GM12878 (cell line): ENCODE measurements around the gene RAPGEF1. TPM values are rescaled to one million over a fixed set of nuclear protein-coding genes. Genes with fewer than 3 reads are reported as not detected.
A peak's percentile ranks its signal among the peaks of the same experiment; 100 is the strongest.

Experiments
- BACH1 ChIP-seq: fragments of 450-650 bp; IDR thresholded peaks from 2 replicates; pipeline ENCODE4 v1.6.1; 2017; ENCODE audit warnings: mild to moderate bottlenecking, borderline replicate concordance
- EGR1 ChIP-seq, 2 experiments: IDR thresholded peaks; 1 replicate in 1 of 2; 2 replicates in 1 of 2; pipeline ENCODE4 v1.6.1; 2011 to 2012; ENCODE audit warnings: low read depth in 2 of 2, low read length in 2 of 2, borderline replicate concordance in 1 of 2, mild to moderate bottlenecking in 1 of 2, moderate library complexity in 1 of 2
- FOXK2 ChIP-seq: fragments of 450-650 bp; IDR thresholded peaks from 2 replicates; pipeline ENCODE4 v1.6.1; 2017; ENCODE audit warnings: mild to moderate bottlenecking, moderate library complexity
- HDAC2 ChIP-seq: fragments of 200-600 bp; sonication (generic); IDR thresholded peaks from 2 replicates; pipeline ENCODE4 v1.6.1; 2017
- KLF5 ChIP-seq: fragments of 450-650 bp; IDR thresholded peaks from 2 replicates; pipeline ENCODE4 v1.6.1; 2014; ENCODE audit warnings: mild to moderate bottlenecking; ENCODE audit not compliant: partially characterized antibody
- MEF2A ChIP-seq: IDR thresholded peaks from 2 replicates; pipeline ENCODE4 v1.6.1; 2011; ENCODE audit warnings: low read depth, mild to moderate bottlenecking, low read length, moderate library complexity; ENCODE audit not compliant: insufficient read depth
- MEF2B ChIP-seq: fragments of 450-650 bp; IDR thresholded peaks from 2 replicates; pipeline ENCODE4 v1.6.1; 2018; ENCODE audit warnings: mild to moderate bottlenecking, moderate library complexity; ENCODE audit not compliant: partially characterized antibody, poor library complexity, severe bottlenecking
- MYB ChIP-seq: fragments of 150-350 bp; IDR thresholded peaks from 2 replicates; pipeline ENCODE4 v1.6.1; 2014; ENCODE audit warnings: mild to moderate bottlenecking, low read depth, low read length, borderline replicate concordance
- NR2C1 ChIP-seq: fragments of 450-650 bp; IDR thresholded peaks from 2 replicates; pipeline ENCODE4 v1.6.1; 2017; ENCODE audit warnings: antibody characterized with exemption, mild to moderate bottlenecking, moderate library complexity
- NR2C2 ChIP-seq: IDR thresholded peaks from 2 replicates; pipeline ENCODE4 v1.6.1; 2011; ENCODE audit warnings: borderline replicate concordance, low read depth; ENCODE audit not compliant: control insufficient read depth, insufficient read length
- NR2F1 ChIP-seq: fragments of 450-650 bp; conservative IDR thresholded peaks from 2 replicates; pipeline ENCODE4 v1.6.1; 2017; ENCODE audit warnings: mild to moderate bottlenecking
- PAX8 ChIP-seq: fragments of 450-650 bp; IDR thresholded peaks from 2 replicates; pipeline ENCODE4 v1.6.1; 2017; ENCODE audit warnings: mild to moderate bottlenecking, moderate library complexity
- POLR2AphosphoS2 ChIP-seq: IDR thresholded peaks from 2 replicates; pipeline ENCODE4 v1.6.1; 2011; ENCODE audit warnings: low read depth, mild to moderate bottlenecking, low read length, improper control_type of control experiment, moderate library complexity
- TAF1 ChIP-seq: IDR thresholded peaks from 2 replicates; pipeline ENCODE4 v1.6.1; 2011; ENCODE audit warnings: mild to moderate bottlenecking, low read depth, low read length, borderline replicate concordance
- ZBED1 ChIP-seq: IDR thresholded peaks from 2 replicates; pipeline ENCODE4 v1.6.1; 2016; ENCODE audit warnings: borderline replicate concordance
- ZNF384 ChIP-seq: IDR thresholded peaks from 2 replicates; pipeline ENCODE4 v1.6.1; 2012; ENCODE audit warnings: low read depth, mild to moderate bottlenecking, low read length, improper control_type of control experiment, borderline replicate concordance
- ZZZ3 ChIP-seq: IDR thresholded peaks from 2 replicates; pipeline ENCODE4 v1.6.1; 2011; ENCODE audit warnings: low read depth; ENCODE audit not compliant: control insufficient read depth, insufficient read length
- polyA plus RNA-seq, 11 experiments: library from polyadenylated mRNA; depleted of rRNA in 4 of 11; unstranded in 6 of 11; stranded (reverse) in 5 of 11; fragments of >200 nt; fragmentation: Nextera tagmentation in 4 of 11; fragmentation: Illumina TruSeq in 1 of 11; extraction: Ambion mirVana in 4 of 11; extraction: Trizol in 1 of 11; gene quantifications; 1 replicate in 1 of 11; 2 replicates in 10 of 11; pipeline versions ENCODE4 v1.2.1 to v1.2.3, GENCODE V29; 2011 to 2016; ENCODE audit warnings: inconsistent platforms in 2 of 11, missing spikeins in 2 of 11, low read depth in 1 of 11
- total RNA-seq, 4 experiments: library from RNA; depleted of rRNA in 3 of 4; stranded (reverse); fragments of >200 nt in 3 of 4; fragmentation: Illumina TruSeq in 1 of 4; extraction: Trizol in 1 of 4; gene quantifications; 2 replicates each; pipeline versions ENCODE4 v1.2.1 to v1.2.3, GENCODE V29; 2013 to 2021
- TF ChIP-seq, protein P1 (sequence below): fragments of 450-650 bp; formaldehyde crosslinking; IDR thresholded peaks from 2 replicates; pipeline ENCODE4 v1.5.0; 2022; ENCODE audit warnings: mild to moderate bottlenecking, missing genetic modification characterization
- TF ChIP-seq, protein P2 (sequence below): fragments of 450-650 bp; IDR thresholded peaks from 2 replicates; pipeline ENCODE4 v1.6.1; 2017; ENCODE audit warnings: antibody characterized with exemption, mild to moderate bottlenecking, moderate library complexity
- TF ChIP-seq, protein P3 (sequence below), 3 experiments: IDR thresholded peaks in 2 of 3; conservative IDR thresholded peaks in 1 of 3; 2 replicates each; pipeline ENCODE4 v1.5.1; 2011; ENCODE audit warnings: low read depth in 3 of 3, low read length in 3 of 3, mild to moderate bottlenecking in 3 of 3, control low read depth in 2 of 3, moderate library complexity in 2 of 3, inconsistent platforms in 1 of 3, mixed read lengths in 1 of 3; ENCODE audit not compliant: control insufficient read depth in 2 of 3, insufficient read depth in 1 of 3; ENCODE audit errors: extremely low read depth in 1 of 3
- TF ChIP-seq, protein P4 (sequence below): IDR thresholded peaks from 2 replicates; pipeline ENCODE4 v1.6.1; 2011; ENCODE audit warnings: mild to moderate bottlenecking, low read depth, low read length, moderate library complexity; ENCODE audit not compliant: insufficient replicate concordance

Gene RAPGEF1
- total and polyA plus RNA-seq, 10 of the 15 experiments (the other 5 are each of a cell fraction or from before 2014, with no cell fraction given), result 0.42 to 113 (median 45.9) TPM

DNA sequence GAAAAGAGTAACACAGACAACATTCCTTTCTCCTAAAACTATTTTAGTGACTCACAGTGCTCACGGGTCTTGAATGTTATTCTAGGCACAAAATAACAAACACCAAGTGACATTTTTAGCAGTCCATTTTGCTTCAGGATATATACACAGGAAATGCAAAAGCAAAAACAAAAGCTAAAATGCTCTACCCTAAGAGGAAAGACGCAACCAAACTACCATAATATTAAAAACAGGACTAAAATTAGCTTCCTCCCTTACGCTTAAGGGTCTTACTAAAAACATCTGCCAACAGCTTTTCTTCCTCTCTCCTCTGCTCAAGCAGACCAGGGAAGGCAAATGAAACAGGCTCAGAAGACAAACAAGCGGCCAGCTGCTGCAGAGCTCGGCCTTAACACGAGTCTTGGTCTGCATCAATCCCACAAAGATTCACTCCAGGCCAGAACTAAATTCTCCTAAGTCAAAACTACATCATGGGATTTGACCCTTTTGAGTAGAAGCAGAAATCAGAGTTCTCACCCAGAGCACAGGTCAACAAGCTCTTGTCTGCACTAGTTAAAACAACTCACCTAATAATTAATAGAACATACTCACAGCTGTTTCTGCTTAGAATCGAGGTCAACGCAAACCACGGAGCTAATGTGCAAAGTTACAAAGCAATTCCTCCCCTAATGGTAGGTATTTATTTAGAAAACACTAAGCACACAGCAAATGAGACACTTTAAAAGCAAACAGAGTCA, 62.3 kb downstream of the RAPGEF1 start (continued):
- TF ChIP-seq, protein P1, sequence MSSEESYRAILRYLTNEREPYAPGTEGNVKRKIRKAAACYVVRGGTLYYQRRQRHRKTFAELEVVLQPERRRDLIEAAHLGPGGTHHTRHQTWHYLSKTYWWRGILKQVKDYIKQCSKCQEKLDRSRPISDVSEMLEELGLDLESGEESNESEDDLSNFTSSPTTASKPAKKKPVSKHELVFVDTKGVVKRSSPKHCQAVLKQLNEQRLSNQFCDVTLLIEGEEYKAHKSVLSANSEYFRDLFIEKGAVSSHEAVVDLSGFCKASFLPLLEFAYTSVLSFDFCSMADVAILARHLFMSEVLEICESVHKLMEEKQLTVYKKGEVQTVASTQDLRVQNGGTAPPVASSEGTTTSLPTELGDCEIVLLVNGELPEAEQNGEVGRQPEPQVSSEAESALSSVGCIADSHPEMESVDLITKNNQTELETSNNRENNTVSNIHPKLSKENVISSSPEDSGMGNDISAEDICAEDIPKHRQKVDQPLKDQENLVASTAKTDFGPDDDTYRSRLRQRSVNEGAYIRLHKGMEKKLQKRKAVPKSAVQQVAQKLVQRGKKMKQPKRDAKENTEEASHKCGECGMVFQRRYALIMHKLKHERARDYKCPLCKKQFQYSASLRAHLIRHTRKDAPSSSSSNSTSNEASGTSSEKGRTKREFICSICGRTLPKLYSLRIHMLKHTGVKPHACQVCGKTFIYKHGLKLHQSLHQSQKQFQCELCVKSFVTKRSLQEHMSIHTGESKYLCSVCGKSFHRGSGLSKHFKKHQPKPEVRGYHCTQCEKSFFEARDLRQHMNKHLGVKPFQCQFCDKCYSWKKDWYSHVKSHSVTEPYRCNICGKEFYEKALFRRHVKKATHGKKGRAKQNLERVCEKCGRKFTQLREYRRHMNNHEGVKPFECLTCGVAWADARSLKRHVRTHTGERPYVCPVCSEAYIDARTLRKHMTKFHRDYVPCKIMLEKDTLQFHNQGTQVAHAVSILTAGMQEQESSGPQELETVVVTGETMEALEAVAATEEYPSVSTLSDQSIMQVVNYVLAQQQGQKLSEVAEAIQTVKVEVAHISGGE (CRISPR knock-in tag), result no peak
- TF ChIP-seq MEF2B, result peak; percentile 64
- TF ChIP-seq MEF2A, result peak; percentile 82
- TF ChIP-seq, protein P2, sequence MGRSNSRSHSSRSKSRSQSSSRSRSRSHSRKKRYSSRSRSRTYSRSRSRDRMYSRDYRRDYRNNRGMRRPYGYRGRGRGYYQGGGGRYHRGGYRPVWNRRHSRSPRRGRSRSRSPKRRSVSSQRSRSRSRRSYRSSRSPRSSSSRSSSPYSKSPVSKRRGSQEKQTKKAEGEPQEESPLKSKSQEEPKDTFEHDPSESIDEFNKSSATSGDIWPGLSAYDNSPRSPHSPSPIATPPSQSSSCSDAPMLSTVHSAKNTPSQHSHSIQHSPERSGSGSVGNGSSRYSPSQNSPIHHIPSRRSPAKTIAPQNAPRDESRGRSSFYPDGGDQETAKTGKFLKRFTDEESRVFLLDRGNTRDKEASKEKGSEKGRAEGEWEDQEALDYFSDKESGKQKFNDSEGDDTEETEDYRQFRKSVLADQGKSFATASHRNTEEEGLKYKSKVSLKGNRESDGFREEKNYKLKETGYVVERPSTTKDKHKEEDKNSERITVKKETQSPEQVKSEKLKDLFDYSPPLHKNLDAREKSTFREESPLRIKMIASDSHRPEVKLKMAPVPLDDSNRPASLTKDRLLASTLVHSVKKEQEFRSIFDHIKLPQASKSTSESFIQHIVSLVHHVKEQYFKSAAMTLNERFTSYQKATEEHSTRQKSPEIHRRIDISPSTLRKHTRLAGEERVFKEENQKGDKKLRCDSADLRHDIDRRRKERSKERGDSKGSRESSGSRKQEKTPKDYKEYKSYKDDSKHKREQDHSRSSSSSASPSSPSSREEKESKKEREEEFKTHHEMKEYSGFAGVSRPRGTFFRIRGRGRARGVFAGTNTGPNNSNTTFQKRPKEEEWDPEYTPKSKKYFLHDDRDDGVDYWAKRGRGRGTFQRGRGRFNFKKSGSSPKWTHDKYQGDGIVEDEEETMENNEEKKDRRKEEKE, result no peak
- no peak; the same call in 1 of the 2 replicates for TF ChIP-seq BACH1
- 0 out of 2 replicates have a peak, but pooled peaks have one; percentile 38 for TF ChIP-seq TAF1
- no peak for TF ChIP-seq NR2C1
- no peak for TF ChIP-seq EGR1 (IDR thresholded peaks at IDR 0.05; ENCODE audit: borderline replicate concordance in 1 of 2, low read depth in 2 of 2, low read length in 2 of 2)
- TF ChIP-seq NR2C2, result no peak
- TF ChIP-seq NR2F1, result no peak
- TF ChIP-seq, protein P3, sequence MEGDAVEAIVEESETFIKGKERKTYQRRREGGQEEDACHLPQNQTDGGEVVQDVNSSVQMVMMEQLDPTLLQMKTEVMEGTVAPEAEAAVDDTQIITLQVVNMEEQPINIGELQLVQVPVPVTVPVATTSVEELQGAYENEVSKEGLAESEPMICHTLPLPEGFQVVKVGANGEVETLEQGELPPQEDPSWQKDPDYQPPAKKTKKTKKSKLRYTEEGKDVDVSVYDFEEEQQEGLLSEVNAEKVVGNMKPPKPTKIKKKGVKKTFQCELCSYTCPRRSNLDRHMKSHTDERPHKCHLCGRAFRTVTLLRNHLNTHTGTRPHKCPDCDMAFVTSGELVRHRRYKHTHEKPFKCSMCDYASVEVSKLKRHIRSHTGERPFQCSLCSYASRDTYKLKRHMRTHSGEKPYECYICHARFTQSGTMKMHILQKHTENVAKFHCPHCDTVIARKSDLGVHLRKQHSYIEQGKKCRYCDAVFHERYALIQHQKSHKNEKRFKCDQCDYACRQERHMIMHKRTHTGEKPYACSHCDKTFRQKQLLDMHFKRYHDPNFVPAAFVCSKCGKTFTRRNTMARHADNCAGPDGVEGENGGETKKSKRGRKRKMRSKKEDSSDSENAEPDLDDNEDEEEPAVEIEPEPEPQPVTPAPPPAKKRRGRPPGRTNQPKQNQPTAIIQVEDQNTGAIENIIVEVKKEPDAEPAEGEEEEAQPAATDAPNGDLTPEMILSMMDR (IDR thresholded peaks at IDR 0.05 in 2 of 3, conservative IDR thresholded peaks at IDR 0.05 in 1 of 3; ENCODE audit: control insufficient read depth in 2 of 3, extremely low read depth in 1 of 3, insufficient read depth in 1 of 3, low read depth in 3 of 3, low read length in 3 of 3), result no peak
- TF ChIP-seq MYB, result no peak
- TF ChIP-seq HDAC2, result no peak
- no peak for TF ChIP-seq ZBED1
- TF ChIP-seq ZNF384, result no peak
- TF ChIP-seq POLR2AphosphoS2, result no peak
- TF ChIP-seq, protein P4, sequence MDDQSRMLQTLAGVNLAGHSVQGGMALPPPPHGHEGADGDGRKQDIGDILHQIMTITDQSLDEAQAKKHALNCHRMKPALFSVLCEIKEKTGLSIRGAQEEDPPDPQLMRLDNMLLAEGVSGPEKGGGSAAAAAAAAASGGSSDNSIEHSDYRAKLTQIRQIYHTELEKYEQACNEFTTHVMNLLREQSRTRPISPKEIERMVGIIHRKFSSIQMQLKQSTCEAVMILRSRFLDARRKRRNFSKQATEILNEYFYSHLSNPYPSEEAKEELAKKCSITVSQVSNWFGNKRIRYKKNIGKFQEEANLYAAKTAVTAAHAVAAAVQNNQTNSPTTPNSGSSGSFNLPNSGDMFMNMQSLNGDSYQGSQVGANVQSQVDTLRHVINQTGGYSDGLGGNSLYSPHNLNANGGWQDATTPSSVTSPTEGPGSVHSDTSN, result no peak
- no peak for TF ChIP-seq FOXK2
- no peak for TF ChIP-seq ZZZ3
- TF ChIP-seq PAX8, result no peak
- TF ChIP-seq KLF5, result no peak
